Activated gamma-delta T cell treated with Interleukin-2 at 50 U/mL for 16 hours (primary cell): ENCODE measurements around the gene CAMTA1.

Source experiments
- DNase-seq: peaks from one replicate; pipeline ENCODE4 v3.0.0-alpha.2; 2020

Gene CAMTA1

GRCh38 chr1:6880951-6881690 is 95.9 kb downstream of the CAMTA1 start:
- DNase-seq, result no peak

DNA sequence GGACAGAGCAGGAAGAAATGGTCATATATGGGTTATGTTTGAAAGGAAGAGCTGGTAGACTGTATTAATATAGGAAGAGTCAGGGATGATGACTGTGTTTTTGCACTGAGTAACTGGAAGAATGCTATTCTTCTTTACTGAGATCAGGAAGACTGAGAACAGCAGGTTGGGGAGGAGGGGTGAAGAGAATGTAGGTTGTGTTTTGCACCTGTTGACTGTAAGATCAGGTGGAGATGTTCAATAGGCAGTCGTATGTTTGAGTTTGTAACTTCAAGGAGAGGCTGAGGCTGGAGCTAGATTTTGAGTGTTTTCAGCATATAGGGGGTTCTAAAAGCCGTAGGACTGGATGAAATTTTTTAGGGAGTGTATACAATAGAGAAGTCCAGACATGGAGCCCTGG is 97.2 kb downstream of the CAMTA1 start:
- DNase-seq, result no peak

DNA sequence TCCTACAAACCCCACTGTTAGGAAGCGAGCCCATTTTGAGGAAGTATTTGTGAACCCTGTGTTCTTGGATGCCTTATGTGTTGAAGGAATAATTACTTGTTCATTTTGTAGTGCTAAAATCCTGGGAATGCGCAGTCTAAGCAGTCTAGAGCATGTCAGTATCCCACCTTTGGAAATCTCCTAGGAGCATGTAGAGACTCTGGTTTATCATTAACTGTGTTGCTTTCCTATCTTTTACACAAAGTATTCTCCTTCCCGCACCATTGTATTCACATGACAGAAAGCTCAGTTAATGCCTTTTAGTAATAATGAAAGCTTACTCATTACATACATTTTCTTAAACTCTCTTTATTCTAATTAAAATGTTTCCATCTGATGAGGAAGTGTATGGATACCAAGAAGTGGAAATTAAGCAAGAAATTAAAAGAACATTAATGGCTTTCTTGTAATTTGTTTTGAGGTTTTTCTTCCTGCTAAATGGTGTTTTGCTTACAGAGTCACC is 99.4 kb downstream of the CAMTA1 start:
- DNase-seq, result no peak

GRCh38 chr1:6885426-6885825 is 100.2 kb downstream of the CAMTA1 start:
- no peak for DNase-seq

DNA sequence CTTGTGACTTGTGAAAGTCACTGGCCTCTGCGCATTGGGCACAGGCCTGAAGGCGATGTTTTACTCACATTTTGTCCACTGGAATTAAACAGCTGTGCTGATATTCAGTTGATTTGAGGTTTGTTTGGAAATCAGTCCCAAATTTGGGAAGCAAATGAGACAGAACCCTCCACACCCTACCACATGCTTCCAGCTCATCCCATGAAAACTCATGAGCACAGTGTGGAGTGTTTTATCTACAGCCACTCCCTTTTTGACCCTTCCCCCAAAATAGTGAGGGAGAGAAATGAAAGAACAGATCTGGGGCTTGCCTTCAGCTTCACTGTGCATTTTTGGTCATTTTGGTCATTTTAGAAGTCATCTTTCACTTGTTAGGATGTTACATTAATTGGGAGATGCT is 101.3 kb downstream of the CAMTA1 start:
- DNase-seq, result no peak

DNA sequence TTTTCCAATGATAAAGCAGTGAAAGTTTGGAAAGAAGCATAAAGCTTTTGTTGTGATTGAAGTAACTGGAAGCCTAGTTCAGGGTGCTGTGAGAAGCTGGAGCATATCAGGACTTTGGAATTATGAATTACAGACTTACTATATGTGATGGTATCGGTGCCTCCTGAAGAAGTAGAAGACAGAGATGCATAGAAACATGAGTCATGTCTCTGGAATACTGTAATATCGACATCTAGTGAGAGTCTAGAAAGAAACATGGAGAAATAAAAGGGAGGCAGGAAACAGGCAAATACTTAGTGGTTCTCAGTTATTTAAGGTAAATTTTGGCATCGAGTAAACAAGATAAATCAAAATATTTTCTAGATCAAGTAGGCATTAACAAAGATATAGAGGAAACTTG is 103.0 kb downstream of the CAMTA1 start:
- no peak for DNase-seq

GRCh38 chr1:6888870-6889269 is 103.6 kb downstream of the CAMTA1 start:
- DNase-seq, result no peak

DNA sequence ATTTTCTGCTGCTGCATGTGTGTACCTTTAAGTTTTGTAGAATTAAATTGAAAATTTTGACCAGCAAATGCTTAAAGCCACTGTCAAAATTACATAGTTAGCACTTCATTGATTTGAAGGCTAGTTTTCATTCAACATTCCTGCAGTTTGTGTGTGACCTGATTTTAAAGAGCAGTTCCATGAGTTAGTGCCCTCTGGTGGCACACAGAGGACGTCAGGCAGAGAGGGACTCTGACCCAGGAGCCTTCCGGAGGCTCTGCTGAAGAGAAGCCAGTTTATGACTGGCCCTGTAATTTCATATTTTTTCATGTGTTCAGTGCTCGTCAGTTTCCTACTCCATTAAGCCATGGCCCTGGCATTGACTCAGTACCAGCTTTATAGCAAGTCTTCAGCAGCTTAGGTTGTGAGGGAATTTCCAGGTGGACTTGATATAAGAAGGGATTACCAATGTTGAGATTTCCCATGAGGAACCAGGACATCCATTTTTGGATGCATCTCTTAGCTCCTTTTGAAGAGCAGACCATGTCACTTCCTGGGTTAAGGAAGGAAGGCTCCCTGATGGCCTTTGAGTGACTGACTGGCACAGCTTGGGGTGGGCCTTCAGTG is 104.7 kb downstream of the CAMTA1 start:
- DNase-seq, result peak; percentile 26

GRCh38 chr1:6890686-6891085 is 105.4 kb downstream of the CAMTA1 start:
- no peak for DNase-seq

DNA sequence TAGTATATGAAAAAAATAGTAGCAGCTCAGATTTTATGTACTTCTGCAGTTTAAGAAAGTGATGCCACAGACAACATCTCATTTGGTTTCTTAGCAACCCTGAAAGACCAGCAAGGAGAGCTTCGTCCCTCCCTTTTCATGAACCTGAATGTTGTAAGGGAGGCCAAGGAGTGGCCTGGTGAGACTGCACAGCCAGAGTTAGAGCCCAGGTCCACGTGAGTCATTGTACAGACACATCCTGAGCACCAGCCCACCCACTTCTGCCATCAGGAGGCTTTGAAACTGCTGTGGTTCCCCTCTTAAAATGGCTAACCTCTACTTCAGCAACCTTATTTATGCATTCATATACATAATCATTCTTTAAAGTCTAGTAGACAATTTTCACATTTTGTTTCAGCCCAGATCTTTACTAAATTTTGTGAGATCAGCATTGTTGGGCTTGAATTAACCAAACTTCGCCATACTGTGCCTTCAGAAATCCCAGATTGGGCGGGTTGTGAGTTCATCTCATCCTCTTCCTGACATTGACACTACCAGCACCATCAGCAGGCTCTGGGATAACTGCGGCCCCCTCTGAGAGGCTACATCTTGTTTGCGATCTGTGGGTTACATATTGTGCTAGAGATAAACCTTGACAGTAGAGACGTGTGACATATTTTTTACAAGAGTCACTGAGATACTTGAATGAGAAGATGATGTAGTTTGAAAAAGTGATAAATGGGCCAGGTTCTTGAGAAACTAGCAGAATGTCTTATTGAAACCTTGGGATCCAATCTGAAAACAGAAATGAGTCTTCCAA is 106.7 kb downstream of the CAMTA1 start:
- DNase-seq, result no peak

DNA sequence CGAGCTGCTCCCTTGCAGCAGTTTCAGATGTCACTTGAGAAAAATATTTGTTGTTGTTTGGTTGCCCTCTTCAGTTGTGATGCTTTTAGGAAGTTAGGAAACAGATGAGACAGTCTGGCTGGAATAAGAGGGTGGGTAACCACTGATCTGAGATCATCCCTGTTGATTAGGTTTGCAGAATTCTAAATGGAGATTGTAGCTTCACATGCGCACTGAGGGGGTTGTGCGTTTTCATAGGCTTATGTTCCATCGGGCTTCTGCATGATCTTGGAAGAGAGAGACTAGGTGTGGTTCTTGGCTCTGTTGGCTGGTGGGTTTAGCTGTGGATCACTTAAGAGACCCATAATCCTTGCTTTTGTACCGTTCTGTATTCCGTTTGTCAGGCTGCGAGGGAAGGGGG is 108.1 kb downstream of the CAMTA1 start:
- DNase-seq, result no peak

- DNase-seq, result no peak
Observed at GRCh38 chr1:6897138-6897537, 111.9 kb downstream of the CAMTA1 start.

DNA sequence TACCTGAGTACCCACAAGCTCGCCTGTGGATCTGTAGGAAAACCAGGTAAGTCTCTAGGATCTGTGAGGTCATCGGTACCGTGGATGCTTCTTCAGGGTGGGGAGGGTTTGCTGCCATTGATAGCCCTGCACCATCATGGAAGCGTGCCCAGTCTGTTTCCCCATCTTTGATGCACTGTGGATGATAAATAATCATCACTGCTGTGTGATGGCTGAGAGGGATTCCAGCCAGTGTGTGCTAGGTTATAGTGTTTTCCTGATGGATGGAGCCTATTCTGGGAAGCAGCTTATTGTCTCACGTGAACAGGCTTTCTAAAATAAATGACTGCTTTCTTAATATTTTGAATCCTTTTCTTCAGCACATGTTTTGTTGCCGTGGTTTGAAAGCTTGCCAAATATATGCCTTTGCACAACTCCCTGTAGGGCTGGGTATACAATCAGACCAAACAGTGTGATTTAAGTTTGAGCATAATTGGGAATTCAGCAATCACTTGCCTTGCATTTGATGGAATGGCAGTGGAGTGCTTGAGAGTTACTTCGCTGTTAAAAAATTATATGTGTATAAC is 113.8 kb downstream of the CAMTA1 start:
- DNase-seq, result no peak

GRCh38 chr1:6899621-6900020 is 114.4 kb downstream of the CAMTA1 start:
- DNase-seq, result no peak

DNA sequence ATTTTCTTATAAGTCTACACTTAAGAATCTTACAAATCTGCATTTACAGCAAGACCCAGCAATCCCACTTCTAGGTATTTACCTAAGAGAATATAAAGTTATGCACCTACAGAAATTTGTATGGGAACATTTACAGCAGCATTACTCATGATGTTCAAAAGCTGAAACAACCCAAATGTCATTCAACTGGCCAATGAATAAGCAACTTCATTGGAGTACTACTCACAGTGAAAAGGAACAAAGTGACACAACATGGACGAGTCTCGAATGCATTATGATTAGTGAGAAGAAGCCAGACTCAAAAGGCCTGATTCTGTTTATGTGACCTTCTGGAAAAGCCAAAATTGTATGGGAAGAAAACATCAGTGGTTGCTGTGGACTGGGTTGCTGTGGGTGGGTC is 116.9 kb downstream of the CAMTA1 start:
- DNase-seq, result no peak

GRCh38 chr1:6904476-6905170 is 119.4 kb downstream of the CAMTA1 start:
- no peak for DNase-seq

GRCh38 chr1:6905331-6905730 is 120.1 kb downstream of the CAMTA1 start:
- no peak for DNase-seq

DNA sequence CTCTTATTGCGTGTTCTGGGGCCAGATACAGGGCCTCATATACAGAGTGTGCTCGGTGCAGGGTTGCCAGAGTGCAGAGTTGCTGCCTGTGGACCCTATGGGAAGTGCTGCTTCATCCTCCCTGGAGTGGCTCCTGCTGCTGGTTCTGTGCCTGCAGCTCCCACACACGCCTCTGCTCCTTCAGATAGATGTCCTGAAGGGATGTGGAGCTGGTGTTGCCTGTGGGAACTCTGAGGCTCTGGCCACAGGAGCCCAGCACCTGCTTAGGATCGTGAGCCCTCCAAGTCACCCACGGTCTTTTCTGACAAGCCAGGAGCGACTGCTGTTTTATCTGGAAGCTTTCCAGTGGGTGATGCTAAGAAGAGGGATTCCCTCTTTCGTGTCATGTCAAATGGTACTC is 120.5 kb downstream of the CAMTA1 start:
- DNase-seq, result no peak

DNA sequence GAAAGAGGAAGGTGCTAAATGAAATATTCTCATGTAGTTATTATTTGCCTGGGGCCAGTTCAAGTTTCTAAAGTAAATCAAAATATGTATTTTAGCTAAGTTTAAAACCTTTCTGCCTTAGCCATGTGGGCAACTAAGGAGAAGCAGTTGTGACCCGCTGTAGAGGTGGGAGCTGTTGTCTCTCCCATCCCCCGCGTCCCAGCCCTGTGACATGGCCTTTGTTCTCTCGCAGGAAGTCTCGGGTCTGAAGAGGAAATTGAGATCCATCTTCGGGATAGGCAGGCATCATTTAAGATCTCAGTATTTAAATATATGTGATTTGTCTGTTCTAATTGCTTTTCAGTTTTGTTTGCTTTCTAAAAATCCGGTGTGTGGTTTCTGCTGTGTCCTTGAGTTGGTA is 121.5 kb downstream of the CAMTA1 start:
- DNase-seq, result no peak

DNA sequence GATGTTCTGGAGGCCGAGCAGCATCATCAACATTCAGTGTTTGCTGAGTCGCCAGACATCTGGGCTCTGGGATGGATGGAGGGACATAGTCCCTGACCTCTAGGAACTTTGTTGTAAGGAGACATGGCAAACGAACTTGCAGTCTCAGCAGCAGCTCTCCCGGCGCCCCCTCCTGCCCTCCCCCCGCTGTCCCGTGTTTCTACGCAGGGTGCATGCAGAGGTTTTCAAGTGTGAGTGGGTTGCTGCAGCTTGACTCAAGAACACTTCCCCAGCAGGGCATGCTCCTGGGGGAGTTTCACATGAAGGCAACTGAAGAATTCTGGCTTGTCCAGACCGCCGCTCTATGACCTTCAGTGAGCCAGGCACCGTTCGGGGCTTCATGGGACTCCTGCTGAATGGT is 121.9 kb downstream of the CAMTA1 start:
- DNase-seq, result no peak

GRCh38 chr1:6907676-6908434 is 122.6 kb downstream of the CAMTA1 start:
- DNase-seq, result no peak

- DNase-seq, result no peak
Observed at GRCh38 chr1:6909401-6909800, 124.1 kb downstream of the CAMTA1 start.
